Renal cortical epithelial cell (primary cell): ENCODE measurements around the gene SLC25A1. TPM values are rescaled to one million over a fixed set of nuclear protein-coding genes. Genes with fewer than 3 reads are reported as not detected.

Source experiments
- DNase-seq: peaks from one replicate; pipeline ENCODE4 v3.0.0-alpha.2; 2011; ENCODE audit warnings: low read depth
- total RNA-seq: library from RNA; depleted of rRNA; stranded (reverse); fragments of >200 nt; gene quantifications from 2 replicates; pipeline ENCODE4 v1.2.3, GENCODE V29; 2014

The SLC25A1 gene
- total RNA-seq, 1 donor from 2014 or later: 192 TPM

DNA sequence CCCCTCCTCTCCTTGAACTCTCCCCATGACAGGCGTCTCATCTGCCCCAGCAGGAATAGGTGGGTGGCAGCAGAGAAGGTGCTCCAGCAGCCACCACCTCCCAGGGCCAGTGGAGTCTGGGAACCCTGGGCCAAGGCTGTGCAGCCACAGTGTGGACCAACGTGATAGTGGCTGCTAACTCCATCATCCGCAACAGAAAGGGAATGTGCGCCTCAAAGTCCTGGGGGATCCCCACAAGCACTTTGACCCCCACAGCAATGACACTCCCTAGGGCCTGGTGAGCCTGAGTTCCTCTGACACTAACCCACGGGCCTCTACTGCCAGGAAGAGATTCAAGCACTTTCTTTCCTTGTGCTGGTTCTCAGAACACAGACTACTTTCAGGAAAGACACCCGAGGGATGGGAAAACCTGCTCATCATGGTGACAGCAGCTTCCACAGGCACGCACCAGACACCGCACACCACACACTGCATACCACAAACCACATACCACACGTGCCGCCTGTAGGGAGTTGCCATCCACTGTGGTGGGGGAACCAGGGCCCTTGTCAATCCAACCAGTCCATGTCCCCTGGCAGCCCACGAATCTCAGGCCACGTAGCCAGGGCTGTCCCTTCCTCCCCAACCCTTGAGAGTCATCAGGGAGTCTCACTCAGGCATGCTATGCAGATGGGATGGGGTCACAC lies 3.4 kb upstream of the SLC25A1 start:
- DNase-seq: no peak

DNA sequence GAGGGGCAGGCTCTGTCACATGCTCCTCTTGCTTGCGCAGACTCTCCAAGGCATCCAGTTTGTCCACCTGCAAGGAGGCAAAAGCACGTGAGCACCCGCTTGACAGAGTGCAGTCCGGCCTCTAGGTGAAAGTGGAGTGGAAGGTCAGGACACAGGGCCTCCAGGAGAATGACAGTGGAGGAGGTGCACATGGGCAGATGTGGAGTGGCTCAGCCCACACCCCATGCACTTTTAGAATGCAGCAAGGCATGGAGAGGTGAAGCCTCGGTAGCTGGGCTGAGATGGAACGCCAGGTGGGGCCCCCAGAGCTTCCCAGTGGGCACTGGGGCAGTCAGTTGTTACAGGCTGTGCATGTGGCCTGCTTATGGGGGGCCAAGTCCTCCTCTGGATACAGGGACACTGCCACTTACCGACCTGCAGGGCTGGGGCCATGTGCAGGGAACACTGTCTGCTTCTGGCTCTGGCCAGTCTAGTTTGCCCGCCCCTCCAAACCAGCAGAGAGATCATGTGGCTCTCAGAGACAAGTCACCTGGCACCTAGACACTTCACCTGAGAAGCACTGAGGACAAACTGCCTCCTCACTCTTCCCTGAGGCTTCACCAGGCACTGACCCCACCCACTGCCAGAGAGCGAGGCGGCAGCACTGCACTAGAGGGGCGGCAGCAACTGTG lies 2.3 kb upstream of the SLC25A1 start:
- no peak for DNase-seq

DNA sequence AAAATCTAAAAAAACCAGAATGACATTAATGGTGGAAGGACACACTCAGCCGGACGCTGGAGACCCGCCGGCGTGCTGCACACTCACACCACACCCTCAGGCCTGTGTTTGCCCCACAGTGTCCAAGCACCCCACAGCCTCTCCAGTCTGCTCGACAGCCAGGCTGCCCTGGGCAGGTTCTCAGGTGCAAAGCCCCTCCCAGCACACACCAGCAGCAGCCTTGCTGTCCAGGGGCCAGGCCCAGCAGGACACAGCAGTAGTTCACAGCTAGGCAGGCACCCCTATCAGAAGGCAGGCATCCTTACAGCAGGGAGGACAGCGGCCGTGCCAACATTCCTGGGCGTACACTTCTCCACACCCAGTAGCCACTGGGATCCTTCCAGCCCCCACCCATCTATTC lies 1.7 kb upstream of the SLC25A1 start:
- DNase-seq: no peak

DNA sequence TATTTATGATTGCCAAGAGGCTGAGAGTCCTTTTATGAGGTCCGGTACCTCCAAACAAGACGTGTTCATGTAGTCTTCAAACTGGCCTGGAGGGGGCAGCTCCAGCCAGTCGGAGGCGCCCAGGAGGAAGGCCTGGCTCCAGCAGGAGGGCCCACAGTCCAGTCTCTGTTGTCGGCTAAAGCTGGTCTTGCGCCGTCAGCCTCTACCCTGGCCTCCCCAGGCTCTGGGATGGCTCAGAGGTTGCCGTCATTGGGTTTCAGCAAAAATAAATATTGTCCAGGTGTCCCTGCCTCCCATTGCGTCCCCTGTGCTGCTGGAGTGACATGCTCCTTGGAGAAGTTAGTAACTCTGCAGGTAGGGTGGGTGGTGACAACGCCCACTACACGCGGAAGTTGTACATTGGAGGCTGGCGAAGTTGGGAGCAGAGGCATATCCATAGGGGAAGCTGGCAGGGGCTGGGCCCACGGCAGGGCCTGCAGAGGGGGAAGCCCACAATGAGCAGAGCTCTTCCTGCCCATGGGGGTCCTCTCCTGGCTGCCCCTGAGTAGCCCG lies 1.0 kb upstream of the SLC25A1 start:
- peak; percentile 71 for DNase-seq

DNA sequence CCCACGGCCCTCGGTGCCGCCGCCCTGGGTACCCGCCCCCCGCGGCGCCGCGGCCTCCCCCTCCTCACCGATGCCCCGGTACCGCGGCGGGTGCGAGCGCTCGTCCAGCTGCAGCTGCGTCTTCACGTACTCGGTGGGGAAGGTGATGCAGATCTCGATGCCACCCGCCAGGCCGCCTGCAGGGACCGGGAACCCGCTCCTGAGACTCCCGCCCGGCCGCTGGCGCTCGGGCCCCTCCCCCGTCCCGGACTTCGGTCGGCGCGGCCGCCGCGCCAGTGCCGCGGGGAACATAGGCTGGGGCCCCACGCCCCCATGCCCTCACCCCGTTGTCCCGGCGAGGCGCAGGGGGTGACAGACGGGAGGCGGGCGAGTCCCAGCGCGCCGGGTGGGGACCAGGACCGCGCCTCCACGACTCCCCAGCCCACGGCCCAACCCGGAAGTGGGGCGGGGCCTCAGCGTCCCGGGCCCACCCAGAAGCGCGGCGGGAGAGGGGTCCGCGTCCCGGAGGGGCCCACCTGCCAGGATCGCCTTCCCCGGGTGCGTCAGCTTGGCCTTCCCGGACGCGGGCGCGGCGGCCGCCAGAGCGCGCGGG lies 375 bp downstream of the SLC25A1 start:
- DNase-seq: no peak

DNA sequence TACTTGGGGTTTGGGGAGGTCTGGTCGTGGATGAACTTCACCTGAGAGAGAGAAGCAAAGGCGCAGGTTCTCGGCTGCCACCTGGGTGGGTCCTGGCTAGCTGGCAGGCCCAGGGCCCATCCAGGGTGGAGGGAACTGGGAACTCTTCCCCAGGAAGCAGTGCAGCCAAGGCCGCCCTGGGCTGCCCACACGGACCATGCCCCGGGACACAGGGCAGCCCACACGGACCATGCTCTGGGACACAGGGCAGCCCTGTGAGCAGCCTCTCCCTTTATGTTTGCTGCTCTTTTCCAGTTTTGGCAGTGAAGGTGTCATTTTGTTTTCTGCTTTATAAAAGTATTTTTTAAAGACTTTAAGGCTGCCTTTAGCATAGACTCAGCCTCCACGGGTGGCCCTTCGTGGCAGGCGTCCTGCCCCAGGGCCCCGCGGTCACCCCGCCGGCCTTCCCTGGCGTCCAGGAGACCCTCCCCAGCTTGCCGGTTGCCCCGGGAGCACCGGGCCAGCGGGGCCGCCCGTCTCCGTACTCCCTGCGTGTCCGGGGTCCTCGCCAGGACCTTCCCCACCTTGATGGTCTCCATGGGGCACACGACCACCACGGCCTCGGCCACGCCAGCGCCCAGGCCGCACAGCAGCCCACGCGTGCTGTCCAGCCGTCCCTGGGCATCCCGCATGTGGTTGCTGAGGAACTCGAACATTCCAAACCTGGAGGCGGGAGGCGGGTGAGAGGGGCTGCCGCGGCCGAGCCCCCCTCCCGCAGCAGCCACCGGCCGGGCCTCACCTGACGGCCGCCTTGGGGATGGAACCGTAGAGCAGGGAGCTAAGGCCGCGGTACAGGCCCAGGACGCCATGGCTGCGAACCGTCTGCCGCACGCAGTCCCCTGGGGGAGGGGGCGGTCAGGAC lies 1.1 kb downstream of the SLC25A1 start:
- DNase-seq: no peak

DNA sequence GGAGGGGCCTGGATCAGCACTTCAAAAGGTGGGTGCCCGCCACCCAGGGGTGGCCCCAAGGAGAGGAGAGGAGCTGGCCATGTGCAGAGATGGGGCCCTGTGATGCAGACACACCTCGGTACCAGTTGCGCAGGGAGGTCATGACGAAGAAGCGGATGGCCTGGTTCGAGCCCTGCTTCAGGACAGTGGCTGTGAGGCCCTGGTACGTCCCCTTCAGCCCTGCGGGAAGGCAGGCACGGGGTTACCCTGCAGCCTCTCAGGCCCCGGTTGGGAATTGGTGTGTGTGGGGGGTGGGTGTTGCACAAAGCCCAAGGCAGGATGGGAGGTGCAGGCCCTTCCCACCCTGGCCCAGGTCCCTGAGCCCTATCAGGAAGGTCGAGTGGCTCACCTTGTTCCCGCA lies 1.8 kb downstream of the SLC25A1 start:
- no peak for DNase-seq

DNA sequence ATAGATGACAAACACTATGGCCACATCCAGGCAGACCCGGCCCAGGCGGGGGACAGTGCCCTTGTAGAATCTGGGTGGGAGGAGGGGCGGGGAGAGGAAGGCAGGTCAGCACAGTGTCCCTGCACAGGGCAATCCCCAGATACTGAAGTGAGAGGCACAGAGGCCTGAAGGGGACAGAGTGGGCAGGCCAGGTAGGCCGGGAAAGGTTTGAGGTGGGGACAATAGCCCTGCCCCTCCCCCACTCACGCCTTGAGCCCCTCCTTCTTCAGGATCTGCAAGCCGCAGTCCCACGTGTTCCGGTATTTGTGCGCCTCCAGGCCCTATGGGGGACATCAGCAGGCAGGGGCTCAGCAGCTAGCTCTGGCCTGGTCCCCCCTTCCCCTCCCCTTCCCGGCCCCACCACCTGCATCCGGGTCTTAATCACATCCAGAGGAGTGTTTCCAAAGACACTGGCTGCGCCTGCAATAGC lies 2.3 kb downstream of the SLC25A1 start:
- DNase-seq: no peak

DNA sequence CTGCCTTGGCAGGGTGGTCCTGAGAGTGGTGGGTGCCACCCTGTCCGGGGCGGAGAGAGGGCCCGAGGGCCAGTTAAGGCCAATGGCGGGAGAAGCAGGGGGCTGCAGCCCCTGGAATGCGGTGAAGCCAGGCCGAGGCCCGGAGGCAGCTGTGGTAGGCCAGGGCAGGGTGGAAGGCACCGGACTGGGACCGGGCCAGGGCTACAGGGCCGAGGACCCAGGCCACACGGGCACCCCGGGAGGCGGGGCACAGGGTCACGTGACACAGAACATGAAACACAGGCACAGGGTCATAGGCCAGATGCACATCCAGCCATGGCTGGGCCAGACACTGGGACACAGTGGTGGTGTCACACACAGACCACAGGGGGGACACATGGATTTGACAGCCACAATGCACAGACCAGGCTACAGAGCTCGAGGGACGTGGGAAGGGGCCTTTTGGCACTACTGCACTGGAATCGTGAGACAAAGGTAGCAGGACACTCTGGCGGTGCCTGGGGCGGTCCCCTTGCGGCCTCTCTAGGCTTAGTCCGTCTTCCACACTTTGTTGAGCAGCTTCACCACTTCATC lies 2.8 kb downstream of the SLC25A1 start:
- DNase-seq: no peak

DNA sequence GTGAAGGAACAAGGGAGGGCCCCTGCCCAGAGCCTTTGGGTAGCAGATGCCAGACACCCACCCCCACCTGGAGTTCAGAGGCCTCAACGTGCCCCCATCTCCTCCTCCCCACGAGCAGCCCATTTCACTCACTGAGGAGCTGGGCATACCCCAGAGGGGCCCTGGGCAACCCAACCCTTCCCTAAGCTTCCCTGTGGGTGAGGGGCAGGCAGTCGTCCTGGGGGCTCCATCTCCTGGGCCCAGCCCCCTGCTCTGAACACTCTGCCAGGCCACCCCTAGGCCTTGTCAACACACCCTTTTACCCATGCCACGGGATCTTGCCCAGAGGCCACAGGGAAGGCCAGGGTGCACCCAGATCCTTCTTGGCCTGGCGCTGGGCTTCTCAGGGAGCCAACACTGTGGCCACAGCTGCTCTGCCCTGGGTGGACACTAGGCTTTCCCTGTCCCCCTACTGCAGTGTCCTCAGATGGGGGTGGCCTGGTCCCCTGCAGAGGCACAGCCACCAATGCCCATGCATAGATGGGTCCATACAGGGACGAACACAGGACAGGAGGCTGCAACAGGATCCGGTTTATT lies 3.4 kb downstream of the SLC25A1 start:
- DNase-seq: no peak

DNA sequence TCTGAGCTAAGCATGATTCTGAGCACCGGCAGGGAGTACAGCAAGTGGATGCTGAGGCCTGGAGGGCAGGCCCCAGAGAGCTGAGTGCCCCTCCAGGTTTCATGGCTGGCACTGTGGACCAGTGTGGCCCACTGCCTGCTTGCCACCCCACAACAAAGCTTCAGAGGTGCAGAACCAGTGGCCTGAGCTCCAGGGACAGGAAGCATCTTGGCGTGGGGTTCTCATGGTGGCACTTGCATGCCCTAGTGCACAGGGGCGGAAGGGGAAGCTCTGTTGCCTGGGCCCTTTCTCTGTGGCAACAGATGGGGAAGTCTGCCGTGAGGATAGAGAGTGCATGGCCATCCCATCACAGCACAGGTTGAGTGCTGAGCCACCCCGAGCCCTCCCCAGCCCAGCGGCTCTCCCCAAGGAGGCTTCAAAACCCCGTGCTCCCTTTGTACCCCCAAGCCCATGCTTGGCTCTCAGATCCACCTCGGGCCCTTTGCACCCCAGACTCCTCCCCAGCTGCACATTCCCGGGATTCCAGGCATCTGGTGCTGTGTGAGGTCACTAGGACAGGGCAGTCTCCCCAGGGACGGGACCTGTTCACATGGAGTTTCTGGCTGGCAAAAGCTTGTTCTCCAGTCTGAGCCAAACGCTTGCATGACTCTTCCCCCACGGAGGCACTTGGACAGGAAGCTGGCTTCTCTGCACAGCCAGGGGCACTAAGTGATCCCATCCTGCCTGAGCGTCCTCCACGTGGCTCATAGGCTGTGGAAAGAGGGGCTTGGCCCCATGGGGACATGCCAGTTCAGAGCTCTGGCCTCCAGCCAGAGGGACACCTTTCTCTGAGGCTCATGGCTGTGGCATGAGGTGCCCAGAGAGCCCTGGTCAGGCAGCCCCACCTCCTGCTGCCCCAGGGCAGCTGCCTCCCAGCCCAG lies 4.2 kb downstream of the SLC25A1 start:
- DNase-seq: peak; percentile 47

DNA sequence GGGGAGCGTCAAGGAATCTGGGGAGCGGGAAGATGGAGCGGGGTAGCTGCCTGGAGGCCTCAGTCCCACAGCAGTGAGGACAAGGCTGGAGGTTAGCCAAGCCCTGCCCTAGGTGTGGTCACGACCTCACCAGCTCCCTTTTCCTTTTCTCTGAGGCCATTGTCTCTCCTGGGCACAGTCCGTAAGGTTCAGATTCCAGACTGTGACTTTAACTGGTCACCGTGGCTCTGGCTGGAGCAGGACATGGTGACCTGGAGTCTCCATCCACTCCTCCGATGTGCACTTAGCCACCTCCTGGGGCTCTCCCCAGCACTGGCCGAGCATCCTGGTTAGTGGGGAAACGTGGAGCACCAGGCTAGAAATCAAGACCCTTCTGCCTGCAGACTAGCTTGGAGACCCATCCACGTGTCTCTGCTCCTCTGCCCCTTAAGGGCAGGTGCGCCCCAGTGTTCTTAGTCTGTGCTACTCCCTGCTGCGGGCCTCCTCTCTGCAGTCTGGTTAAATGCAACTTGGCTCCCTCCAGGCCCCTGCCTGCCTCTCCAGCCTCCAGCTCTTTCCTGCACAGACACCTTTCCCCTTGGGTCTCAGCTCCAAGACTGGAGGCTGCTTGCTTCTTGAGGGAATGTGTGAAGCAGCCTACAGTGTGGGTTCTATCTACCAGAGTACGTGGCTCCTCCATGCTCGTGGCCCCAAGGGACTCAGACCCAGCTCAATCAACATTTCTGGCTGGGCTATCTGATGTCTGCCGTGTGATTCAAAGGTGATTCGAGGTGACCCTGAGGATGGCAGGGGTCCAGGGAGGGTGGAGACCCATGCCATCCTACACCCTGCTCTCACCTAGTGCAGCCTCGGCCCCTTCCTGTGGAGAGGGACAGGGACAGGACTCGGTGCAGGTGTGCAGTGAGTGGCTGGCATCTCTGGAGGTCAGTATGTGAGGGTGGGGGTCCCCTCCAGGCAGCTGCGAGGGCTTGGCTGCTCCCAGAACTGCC lies 5.2 kb downstream of the SLC25A1 start:
- no peak for DNase-seq

DNA sequence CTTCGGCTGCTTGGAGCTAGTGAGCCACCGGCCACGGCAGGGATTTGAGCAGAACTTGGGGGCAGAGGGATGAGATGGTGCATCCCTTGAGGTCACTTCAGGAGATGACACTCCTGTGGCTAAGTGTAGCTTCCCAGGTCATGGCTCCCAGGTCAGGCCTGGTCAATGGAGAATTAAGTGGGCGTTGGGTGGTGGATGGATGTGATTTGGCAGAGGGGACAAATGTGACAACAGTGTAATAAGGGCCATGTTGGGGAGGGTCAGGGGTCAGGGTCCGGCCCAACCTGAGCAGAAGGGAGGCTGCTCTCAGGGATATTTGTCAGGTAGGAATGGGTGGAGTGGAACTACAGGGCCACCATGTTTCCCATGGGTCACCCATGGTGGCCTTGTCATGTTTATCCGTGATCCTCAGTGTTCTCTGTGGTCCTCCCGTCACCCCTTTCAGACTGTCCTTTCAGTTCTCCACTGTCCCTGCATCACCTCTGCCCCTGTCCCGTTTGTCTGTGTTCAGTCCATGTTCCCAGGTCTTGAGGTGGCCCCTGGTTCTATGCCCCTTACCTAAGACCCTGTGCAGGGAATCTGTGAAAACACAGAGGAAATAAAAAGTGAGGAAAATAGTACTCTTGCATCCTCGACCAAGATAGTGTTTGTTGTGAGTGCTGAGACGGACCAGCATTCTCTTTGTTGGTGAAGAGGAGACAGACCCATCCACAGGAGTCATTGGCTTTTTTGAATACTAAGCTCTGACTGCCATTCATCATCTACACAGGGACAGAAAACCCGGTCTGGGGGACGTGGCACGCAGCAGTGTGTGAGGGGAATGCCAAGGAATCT lies 6.1 kb downstream of the SLC25A1 start:
- no peak for DNase-seq

DNA sequence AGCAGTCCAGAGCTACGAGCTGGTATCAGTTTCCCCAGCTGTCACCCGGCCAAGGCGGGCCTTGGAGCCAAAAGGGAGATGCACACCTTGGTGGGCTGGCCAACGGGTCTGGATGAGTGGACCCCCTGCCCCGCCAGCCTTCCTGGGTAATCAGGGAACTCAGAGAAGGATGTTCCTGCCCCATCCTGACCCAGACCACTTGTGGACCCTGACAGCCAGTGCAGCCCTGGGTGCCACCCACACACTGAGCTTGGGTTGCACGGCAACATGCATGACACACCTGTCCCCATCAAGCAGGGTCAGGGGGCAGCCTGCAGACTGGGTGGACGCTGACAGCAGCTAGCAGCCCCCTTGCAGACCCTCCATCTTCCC lies 8.6 kb downstream of the SLC25A1 start:
- no peak for DNase-seq

DNA sequence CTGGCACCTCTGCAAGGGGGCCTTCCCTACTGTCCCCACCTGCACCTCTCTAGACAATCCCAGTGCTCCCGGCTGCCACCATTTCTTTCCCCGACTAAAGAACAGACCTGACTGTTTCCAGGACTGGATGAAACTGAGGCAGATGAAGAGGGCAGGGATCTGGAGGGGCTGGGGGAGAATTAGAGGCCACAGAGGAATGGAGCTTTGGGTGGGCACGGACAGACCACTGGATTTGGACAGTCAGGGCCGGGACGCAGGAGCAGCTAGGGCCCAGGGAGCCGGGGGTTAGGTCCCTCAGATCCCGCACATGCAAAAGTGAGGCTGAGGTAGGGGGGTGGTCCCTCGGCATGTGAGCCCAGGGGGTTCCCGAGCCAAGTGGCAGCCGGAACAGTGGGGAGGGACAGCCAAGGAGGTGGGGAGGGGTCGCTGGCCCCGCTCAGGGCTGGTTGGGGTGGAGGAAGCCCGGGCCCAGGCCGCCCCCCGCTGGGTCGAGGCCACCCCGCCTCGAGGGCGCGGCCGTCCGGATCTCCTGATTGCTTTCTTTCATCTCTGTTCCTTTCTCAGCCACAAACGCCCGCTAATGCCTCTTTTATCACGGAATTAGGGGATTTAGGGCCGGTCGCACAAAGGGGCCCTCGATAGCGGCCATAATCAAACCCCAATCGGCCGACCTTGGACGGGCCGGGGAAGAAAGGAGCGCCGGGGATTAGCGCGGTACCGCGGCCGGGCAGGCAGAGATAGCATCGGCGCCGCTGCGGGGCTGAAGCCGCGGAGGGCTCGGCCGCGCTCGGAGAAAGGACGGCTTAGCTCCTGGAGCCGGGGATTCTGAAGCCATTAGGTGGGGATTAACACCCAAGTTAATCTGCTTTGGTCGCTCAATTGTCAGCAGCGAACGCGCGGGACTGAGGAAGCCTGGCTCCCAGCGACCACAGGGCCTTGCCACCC lies 9.3 kb downstream of the SLC25A1 start:
- no peak for DNase-seq

DNA sequence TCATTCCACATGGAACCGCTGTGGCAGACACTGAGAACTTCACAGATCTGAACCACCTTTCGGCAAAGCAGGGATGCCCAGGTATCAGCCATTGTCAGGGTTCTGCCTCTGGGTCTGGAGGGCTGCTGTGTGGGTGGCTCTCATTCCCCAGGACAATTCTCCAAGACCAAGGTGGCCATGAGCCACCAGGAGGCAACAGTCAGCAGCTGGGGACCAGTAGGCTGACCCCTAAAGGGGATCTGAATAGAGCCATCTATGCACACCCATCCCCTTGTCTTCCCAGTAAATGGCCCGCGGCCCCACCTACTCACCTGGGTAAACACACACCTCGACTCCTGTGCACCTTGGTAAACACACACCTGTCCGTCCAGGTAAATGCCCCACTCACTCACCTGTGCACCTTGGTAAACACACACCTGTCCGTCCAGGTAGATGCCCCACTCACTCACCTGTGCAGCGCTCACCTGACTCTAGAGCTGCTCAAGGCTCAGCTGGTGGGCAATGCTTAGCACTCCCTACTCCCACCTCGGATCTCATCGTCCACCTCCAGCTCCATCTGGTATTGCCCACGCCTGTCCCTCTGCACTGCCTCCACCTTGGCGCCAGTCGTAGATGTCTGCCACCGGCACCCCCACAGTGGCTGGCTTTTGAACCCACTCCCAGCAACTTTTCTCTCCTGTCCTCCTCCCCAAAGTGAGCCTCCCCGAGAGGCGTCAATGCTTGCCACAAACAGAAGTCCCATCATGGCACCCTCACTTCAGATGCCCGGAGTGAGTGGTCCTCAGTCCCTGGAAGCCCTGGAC lies 10.2 kb downstream of the SLC25A1 start:
- no peak for DNase-seq
